ENCODE data around the gene ORC4.
A peak's percentile ranks its signal among the peaks of the same experiment; 100 is the strongest.
"Not testable (repeated sequence)": the region's sequence is repeated elsewhere in the genome, so short reads cannot be mapped to it uniquely, and the experiment has no call there.

Gene ORC4

DNA sequence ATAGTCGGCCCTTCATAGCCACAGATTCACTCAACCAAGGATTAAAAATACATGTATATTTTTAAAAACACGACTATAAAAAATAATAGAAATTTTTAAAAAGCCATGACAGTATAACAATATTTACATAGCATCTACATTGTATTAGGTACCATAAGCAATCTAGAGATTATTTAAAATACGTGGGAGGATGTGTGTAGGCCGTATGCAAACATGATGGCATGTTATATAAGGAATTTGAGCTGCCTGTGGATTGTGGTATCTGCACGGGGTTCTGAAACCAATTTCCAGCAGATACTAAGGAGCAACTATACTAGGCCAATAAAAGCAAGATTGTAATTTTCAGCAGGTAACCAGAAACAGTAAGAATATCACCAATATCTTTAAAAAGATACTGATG, 5.9 kb downstream of the ORC4 start:
- no peak for DNase-seq (ENCODE audit: low spot score)

DNA sequence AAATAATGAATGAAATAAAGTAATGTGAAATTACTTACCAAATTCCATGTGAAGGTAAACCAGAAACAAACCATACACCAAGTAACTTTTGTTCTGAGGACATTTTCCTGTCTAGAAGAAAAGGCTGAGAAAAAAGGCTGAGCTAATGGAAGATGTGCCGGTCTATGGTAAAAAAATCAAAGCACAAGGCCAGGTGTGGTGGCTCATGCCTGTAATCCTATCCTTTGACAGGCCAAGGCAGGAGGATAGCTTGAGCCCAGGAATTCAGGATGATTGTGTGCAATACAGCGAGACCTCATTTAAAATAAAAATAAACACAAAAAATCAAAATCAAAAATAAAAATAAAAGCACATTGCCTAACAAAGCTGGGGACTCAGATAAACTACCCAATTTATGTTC, 6.7 kb downstream of the ORC4 start:
- DNase-seq (ENCODE audit: low spot score) = no peak

- not testable (repeated sequence) for DNase-seq (ENCODE audit: low spot score)
Observed at GRCh38 chr2:148008411-148008810, 12.1 kb downstream of the ORC4 start.

GRCh38 chr2:148007219-148007900, 13.2 kb downstream of the ORC4 start:
- no peak for DNase-seq (ENCODE audit: low spot score)

DNA sequence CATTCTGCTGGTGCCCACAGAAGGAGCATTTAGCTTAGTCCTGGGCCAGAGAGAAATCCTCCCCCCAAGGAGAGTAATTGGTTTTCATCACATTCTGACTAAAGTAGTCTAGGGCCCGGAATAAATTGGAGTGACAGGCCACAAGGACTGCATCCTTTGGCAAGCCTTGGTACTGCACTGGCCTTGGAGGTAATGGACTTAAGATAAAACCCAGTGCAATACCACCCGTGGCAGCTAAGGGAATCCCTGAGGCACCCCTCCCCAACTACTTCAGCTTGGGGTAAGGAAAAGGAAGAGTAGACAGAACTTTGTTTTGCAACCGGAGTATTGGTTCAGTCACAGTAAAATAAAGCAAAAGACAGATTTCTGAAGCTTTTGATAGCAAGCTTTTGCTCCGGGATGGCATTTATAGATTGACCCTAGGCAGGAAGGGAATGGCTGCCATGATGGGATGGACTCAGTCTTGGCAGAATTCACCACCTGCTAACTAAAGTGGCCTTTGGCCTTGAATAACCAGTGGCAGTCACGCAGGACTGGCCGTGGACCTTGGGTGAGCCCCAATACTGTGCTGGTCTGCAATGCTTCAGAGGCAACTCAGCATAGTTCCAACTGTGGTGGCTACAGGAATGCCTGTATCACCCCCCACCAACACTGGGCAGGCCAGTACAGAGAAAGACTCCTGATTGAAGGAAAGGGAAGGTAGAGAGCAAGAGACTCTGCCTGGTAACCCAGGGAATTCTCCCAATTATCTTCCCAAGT, 14.1 kb downstream of the ORC4 start:
- DNase-seq (ENCODE audit: low spot score) = no peak

DNA sequence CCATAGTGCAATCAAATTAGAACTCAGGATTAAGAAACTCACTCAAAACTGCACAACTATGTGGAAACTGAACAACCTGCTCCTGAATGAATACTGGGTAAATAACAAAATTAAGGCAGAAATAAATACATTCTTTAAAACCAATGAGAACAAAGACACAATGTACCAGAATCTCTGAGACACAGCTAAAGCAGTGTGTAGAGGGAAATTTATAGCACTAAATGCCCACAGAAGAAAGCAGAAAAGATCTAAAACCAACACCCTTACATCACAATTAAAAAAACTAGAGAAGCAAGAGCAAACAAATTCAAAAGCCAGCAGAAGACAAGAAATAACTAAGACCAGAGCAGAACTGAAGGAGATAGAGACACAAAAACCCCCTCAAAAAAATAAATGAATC, 18.1 kb downstream of the ORC4 start:
- DNase-seq (ENCODE audit: low spot score) = not testable (repeated sequence)

GRCh38 chr2:148000095-148000494, 20.4 kb downstream of the ORC4 start:
- no peak for DNase-seq (ENCODE audit: low spot score)

- no peak for DNase-seq (ENCODE audit: low spot score)
Observed at GRCh38 chr2:147999126-147999525, 21.4 kb downstream of the ORC4 start.

DNA sequence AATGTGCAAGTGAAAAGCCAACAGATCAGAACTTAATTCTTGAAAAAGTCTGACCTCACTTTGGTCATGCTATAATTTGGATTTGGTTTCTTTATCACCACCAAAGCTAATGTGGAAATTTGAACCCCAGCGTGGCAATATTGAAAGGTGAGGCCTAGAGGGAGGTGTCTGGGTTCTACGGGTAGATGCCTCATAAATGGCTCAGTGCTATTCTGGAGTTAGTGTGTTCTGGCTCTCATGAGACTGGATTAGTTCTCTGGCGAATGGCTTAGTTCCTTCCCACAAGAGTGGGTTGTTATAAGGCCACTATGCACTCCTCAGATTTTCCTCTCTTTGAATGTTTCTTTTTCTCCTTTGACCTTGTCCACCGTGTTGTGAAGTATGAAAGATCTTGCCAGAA, 22.3 kb downstream of the ORC4 start:
- no peak for DNase-seq (ENCODE audit: low spot score)

- DNase-seq (ENCODE audit: low spot score) = no peak
Observed at GRCh38 chr2:147996828-147997227, 23.7 kb downstream of the ORC4 start.

- DNase-seq (ENCODE audit: low spot score) = not testable (repeated sequence)
Observed at GRCh38 chr2:147994965-147995364, 25.6 kb downstream of the ORC4 start.

DNA sequence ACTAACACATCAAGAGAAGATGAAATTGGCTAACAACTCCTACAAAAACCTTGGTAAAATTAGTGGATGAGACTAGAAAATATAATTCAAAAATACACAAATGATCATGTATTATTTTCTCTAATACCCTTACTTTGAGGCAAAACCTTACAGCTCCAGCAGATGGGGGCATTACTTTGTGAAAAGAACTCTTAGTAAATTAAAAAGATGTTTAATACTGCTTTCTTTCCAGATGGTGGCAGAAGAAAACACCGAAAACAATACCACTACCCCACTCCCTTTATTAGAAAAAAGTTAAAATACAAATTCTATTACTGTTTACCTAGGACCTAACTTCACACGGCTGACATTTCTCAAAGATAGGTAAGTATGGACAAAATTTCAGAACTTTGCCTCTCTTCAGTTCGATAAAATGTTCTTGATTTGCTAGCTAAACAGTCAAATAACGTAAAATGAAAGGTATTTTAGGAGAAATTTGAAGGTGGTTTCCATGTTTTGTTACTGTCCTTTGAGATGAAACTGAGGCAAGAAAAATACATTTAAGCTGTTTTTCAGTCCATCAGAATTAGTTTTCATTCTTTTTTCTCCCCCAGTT, 30.6 kb downstream of the ORC4 start:
- peak; percentile 26 for DNase-seq (ENCODE audit: low spot score)

DNA sequence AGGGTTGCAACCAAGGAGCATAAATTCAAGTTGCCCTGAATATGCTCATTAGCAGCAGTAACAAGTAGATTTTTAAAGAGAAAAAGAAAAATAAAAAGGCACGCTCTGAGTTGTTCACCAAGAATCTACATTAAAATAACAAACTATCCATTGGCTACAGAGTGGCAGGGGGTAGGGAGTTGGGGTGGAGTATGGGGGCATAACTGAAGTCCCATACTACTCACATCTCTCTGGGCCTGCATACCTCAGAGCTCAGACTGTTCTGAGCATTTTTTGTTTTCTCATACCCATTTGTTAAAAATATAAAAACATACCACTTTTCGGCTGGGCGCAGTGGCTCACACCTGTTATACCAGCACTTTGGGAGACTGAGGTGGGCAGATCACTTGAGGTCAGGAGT, 31.4 kb downstream of the ORC4 start:
- DNase-seq (ENCODE audit: low spot score) = no peak

DNA sequence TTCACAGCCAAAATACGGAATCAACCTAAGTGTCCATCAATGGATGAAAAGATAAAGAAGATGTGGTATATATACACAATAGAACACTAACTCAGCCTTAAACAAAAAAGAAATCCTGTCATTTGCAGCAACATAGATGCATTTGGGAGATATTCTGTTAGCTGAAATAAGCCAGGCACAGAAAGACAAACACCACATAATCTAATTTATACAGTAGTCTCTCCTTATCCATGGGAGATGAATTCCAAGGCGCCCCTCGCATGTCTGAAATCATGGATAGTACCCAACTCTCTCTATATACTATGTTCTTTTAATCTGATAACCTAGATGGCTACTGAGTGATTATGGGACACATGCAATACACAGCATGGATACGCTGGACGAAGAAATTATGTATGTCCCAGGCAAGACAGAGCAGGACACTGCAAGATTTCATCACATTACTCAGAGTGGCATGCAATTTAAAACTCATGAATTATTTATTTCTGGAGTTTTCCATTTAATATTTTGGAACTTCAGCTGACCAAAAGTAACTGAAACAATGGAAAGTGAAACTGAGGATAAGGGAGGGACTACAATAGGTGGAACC, 39.5 kb downstream of the ORC4 start:
- DNase-seq (ENCODE audit: low spot score) = no peak

DNA sequence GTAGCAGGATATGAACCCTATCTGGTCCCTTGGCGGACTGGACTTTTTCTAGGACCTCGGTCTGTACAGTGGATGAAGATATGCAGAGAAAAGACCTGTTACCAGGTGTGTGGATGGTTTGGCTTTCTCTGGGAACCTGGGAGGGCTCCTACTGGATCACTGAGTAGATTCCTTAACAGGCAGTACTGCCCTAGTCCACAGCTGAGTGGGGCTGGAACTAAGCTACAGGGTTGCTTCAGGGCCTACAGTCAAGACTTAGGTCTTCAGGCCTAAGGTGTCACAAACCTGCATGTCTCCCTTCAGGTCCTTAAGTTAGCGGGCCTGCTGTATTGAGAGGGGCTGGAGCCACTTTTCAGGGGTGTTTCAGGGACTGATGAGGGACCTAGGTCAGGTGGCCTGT, 42.9 kb downstream of the ORC4 start:
- no peak for DNase-seq (ENCODE audit: low spot score)

- DNase-seq (ENCODE audit: low spot score) = no peak
Observed at GRCh38 chr2:147976102-147976501, 44.4 kb downstream of the ORC4 start.

DNA sequence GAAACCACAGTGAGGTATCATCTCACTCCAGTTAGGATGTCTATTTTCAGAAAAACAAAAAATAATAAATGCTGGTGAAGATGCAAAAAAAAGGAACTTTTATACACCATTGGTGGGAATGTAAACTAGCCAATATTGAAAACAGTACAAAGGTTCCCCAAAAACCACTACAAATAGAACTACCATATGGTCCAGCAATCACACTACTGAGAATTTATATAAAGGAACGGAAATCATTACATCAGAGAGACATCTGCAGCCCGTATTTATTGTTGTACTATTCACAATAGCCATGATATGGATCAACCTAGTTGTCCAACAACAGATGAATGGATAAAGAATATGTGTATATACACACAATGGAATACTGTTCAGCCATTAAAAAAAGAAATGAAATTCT, 52.0 kb downstream of the ORC4 start:
- DNase-seq (ENCODE audit: low spot score) = no peak

- DNase-seq (ENCODE audit: low spot score) = no peak
Observed at GRCh38 chr2:147952118-147952517, 68.4 kb downstream of the ORC4 start.

DNA sequence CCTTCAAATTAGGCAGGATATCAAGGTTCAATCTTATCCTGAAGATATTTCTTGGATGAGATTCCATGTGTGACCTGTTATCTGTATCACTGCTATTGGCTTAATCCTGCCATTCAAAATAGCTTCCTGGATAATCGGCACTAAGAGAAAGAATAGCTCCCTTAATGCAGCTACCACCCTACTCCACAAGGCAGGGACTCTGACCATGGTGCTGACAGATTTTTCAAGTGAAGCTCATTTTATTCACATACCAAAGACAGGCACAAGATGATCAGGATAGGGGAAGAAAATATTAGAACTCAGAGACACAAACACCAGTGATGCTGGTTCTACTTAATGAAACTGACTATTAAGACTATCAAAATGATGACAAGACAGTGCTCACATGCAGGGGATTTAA, 74.9 kb downstream of the ORC4 start:
- no peak for DNase-seq (ENCODE audit: low spot score)

DNA sequence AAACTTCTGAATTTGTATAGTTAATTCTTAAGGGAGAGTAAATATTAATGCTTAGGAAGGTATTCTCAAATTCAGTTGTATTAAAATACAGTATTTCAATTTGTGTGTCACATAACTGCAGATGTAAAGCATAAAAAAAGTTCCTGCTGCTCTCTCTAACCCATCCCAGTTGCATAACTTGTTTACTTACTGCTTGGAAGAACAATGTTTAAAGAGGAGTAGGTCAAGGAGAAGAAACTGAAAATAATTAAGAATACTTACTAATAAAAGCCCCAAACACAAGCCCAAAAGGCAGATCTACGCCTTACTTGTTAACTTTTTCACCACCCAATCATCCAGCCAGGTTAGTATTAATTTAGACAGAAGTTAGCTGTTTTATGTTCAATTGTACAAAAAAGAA, 81.2 kb downstream of the ORC4 start:
- no peak for DNase-seq (ENCODE audit: low spot score)

GRCh38 chr2:147937744-147938349, 82.7 kb downstream of the ORC4 start:
- DNase-seq (ENCODE audit: low spot score) = peak; percentile 37

DNA sequence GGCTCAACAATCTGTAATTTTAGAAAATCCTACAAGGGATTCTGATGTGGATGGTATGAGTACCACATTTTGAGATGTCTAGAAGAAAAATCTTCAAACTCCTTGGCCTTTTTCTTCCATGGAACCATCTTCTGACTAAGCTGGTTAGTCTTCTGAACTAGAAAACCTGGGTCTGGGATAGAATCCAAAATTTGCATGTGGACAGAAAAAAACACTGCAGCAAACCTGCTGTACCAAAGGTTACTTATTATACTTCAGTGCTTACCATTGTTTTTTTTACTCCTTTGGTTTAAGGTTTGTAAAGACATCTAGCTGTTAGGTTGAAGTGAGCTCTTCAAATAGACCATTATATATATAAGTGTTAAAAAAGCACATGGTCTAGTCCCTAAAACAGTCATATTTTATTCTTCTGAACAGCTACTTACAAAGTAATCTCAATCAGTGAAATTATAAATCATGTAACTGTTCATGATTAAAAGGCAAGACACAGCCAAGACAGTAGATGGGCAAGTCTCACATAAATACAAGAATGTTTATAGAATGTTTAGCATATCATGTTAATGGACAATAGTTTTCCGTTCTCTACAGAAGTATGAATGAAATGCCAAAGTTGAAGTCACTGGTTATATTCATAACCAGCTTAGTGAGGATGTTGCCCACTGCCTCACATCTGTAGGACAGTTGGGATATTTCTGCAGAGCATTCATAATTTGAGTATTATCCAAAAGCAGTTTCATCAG, 85.5 kb downstream of the ORC4 start:
- DNase-seq (ENCODE audit: low spot score) = no peak

Data from globus pallidus (tissue), 1 donor.